Small intestine (tissue), 7 donors: ENCODE data around the gene SSTR5. TPM values are rescaled to one million over a fixed set of nuclear protein-coding genes. Genes with fewer than 3 reads are reported as not detected.

Experiments used
- DNase-seq, 2 donors: peaks; one replicate each; pipeline versions ENCODE4 v3.0.0 to v3.0.0-alpha.2; 2013
- FAIRE-seq: peaks from 2 replicates; lab custom pipeline; 2012; peaks lifted over from hg19 to GRCh38; lab: Jason Lieb, UNC
- H3K27ac ChIP-seq, 3 donors: one replicate each; pipeline ENCODE4 v1.5.1; 2013; ENCODE audit warnings: low read length in 2 of 3, mild to moderate bottlenecking in 2 of 3, control low read depth in 1 of 3, inconsistent platforms in 1 of 3, low read depth in 1 of 3, moderate library complexity in 1 of 3
- H3K27me3 ChIP-seq, 3 donors: one replicate each; pipeline ENCODE4 v1.6.1; 2013; ENCODE audit warnings: low read length in 3 of 3, inconsistent platforms in 1 of 3; ENCODE audit not compliant: control insufficient read depth in 3 of 3, insufficient read depth in 3 of 3
- H3K36me3 ChIP-seq, 3 donors: one replicate each; pipeline ENCODE4 v1.6.1; 2013; ENCODE audit warnings: low read length in 3 of 3, inconsistent platforms in 1 of 3, low read depth in 1 of 3, mild to moderate bottlenecking in 1 of 3, moderate library complexity in 1 of 3; ENCODE audit not compliant: control insufficient read depth in 3 of 3, insufficient read depth in 2 of 3
- H3K4me1 ChIP-seq, 3 donors: one replicate each; pipeline ENCODE4 v1.6.1; 2013; ENCODE audit warnings: low read length in 2 of 3, inconsistent platforms in 1 of 3, low read depth in 1 of 3, mild to moderate bottlenecking in 1 of 3, moderate library complexity in 1 of 3; ENCODE audit not compliant: control insufficient read depth in 3 of 3, insufficient read depth in 2 of 3
- H3K4me3 ChIP-seq, 3 donors: one replicate each; pipeline ENCODE4 v1.5.1; 2013; ENCODE audit warnings: low read length in 3 of 3, control low read depth in 1 of 3, inconsistent platforms in 1 of 3, low read depth in 1 of 3, mild to moderate bottlenecking in 1 of 3, moderate library complexity in 1 of 3
- H3K9me3 ChIP-seq, 2 donors: one replicate each; pipeline ENCODE4 v1.6.1; 2013; ENCODE audit warnings: low read depth in 1 of 2, low read length in 1 of 2; ENCODE audit not compliant: control insufficient read depth in 2 of 2, insufficient read depth in 1 of 2
- WGBS, 3 donors: extraction: QIAGEN DNeasy Blood & Tissue Kit; methylation state at CpG; one replicate each; pipeline ENCODE4 v1.1.7; 2013; 5-methylcytosine and 5-hydroxymethylcytosine counted together
- polyA plus RNA-seq, 4 donors: library from polyadenylated mRNA; stranded (reverse) in 3 of 4; unstranded in 1 of 4; fragments of 200-250 nt in 3 of 4; fragments of 120-200 nt in 1 of 4; gene quantifications; one replicate each; pipeline versions ENCODE4 v1.2.1 to v1.2.3, GENCODE V29; 2013
- donor health status: healthy with polysubstance abuse.
- donor health status: control.
- donor health status: control.
- donor health status: Bipolar disorder and iron deficiency.
- donor health status: healthy.

SSTR5 gene
- polyA plus RNA-seq, 4 donors: 0.24 to 0.87 TPM; not detected in 2

GRCh38 chr16:1061769-1062505 is 10.6 kb upstream of the SSTR5 start:
- H3K27ac ChIP-seq: no peak overlapping the region
- H3K4me1 ChIP-seq: no peaks in the 10 kb centered on the region

DNA sequence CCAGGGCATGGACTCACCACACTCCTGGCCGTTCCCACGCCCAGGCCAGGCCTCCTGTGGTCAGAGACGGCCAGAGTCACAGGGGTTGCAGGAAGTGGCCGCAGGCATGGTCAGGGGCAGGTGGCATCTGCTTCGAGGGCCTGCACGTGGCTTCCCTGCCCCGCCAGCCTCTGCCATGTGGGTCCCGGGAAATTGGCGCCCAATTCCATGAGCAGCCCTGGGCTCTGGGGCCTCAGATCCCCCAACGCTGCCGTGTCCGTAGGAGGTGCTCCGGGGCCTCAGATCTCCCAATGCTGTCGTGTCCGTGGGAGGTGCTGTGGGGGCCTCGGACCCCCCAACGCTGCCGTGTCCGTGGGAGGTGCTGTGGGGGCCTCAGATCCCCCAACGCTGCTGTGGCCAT is 9.7 kb upstream of the SSTR5 start:
- Histone ChIP-seq H3K4me1 (no peaks in the 10 kb centered on the region), H3K27ac (no peak overlapping the region), H3K27me3 (peaks cover 3 to 39% (median 5%) of the 10 kb centered on the region in 3 donors), H3K4me3 (no peak overlapping the region), H3K36me3 (no peaks in the 10 kb centered on the region), H3K9me3 (peaks cover 0 to 11% of the 10 kb centered on the region in 2 donors)
- DNase-seq (no peak), FAIRE-seq (no peak)
- WGBS, 3 donors: 53 to 70% (median 58%) methylated on average over 20 of the region's 20 CpGs

More at GRCh38 chr16:1061769-1062505, 10.6 kb upstream of the SSTR5 start:
- peaks cover 0 to 31% (median 3%) of the 10 kb centered on the region in 3 donors for H3K27me3 ChIP-seq
- H3K9me3 ChIP-seq: peaks cover 0 to 16% of the 10 kb centered on the region in 2 donors
- DNase-seq (no peak), FAIRE-seq (no peak)
- no peak overlapping the region for H3K4me3 ChIP-seq
- 77 to 85% (median 79%) methylated on average over 40 to 43 of the region's 43 CpGs for WGBS, 3 donors
- H3K36me3 ChIP-seq: no peaks in the 10 kb centered on the region

- H3K27me3 ChIP-seq: peaks cover 3 to 45% (median 6%) of the 10 kb centered on the region in 3 donors
- DNase-seq (no peak), FAIRE-seq (no peak)
- WGBS, 3 donors: 68 to 75% (median 73%) methylated on average over 17 to 21 of the region's 21 CpGs
- H3K36me3 ChIP-seq: no peaks in the 10 kb centered on the region
- no peaks in the 10 kb centered on the region for H3K4me1 ChIP-seq
- H3K27ac ChIP-seq: no peak overlapping the region
- H3K9me3 ChIP-seq: peaks cover 0 to 9% of the 10 kb centered on the region in 2 donors
- H3K4me3 ChIP-seq: no peak overlapping the region
Measured at GRCh38 chr16:1063728-1064127, 8.8 kb upstream of the SSTR5 start.

- no peak overlapping the region for H3K4me3 ChIP-seq
- DNase-seq (no peak), FAIRE-seq (no peak)
- WGBS, 3 donors: 31 to 47% (median 39%) methylated on average over 41 to 55 of the region's 55 CpGs
- H3K27ac ChIP-seq: no peak overlapping the region
- no peaks in the 10 kb centered on the region for H3K9me3 ChIP-seq
- peaks cover 3 to 61% (median 13%) of the 10 kb centered on the region in 3 donors for H3K27me3 ChIP-seq
- no peaks in the 10 kb centered on the region for H3K36me3 ChIP-seq
- H3K4me1 ChIP-seq: no peaks in the 10 kb centered on the region
Measured at GRCh38 chr16:1065469-1066128, 6.9 kb upstream of the SSTR5 start.

DNA sequence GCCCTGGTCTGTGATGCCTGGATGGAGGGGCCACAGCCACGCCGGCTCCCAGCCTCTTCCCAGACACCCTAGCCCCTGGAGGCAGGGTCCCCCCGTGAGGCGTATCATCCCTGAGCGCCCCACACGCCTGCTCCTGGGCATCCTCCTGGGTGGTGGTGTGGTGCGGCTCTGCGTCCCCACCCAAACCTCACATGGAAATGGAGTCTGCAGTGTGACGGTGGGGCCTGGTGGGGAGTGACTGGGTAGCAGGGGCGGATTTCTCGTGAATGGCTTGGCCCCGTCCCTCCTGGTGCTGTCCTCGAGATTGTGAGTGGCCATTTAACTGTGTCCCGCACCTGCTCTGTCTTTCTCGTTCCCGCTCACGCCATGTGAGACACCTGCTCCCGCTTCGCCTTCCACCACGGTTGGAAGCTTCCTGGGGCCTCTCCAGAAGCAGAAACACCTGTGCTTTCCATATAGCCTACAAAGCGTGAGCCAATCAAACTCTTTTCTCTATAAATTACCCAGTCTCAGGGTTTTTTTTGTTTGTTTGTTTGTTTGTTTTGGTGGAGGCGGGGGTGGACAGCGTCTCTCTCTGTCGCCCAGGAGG is 5.9 kb upstream of the SSTR5 start:
- 33 to 62% (median 45%) methylated on average over 24 of the region's 24 CpGs for WGBS, 3 donors
- Histone ChIP-seq H3K27me3 (peaks cover 7 to 72% (median 13%) of the 10 kb centered on the region in 3 donors), H3K9me3 (no peaks in the 10 kb centered on the region), H3K4me3 (no peak overlapping the region), H3K27ac (no peak overlapping the region), H3K4me1 (no peaks in the 10 kb centered on the region), H3K36me3 (no peaks in the 10 kb centered on the region)
- DNase-seq (no peak), FAIRE-seq (no peak)

DNA sequence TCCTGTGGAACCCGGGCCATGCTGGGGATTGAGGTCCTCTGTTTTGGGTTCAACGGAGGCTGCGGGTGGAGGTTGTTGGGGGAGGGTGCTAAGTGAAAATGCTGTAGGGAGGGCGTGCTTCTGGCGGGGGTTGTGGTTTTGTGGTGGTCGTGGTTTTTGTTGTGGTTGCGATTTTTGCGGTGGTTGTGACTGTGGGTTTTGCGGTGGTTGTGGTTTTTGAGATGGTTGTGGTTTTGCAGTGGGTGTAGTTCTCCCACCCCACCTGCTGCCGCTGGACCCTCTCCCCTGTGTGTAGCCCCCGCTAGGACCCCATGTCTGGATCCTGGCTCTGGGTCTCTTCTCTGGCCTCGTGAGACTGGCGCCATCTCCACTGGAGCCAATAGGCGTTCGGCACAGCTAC is 4.9 kb upstream of the SSTR5 start:
- no peak for DNase-seq
- 56 to 66% (median 62%) methylated on average over 14 to 15 of the region's 15 CpGs for WGBS, 3 donors
- FAIRE-seq: no peak

DNA sequence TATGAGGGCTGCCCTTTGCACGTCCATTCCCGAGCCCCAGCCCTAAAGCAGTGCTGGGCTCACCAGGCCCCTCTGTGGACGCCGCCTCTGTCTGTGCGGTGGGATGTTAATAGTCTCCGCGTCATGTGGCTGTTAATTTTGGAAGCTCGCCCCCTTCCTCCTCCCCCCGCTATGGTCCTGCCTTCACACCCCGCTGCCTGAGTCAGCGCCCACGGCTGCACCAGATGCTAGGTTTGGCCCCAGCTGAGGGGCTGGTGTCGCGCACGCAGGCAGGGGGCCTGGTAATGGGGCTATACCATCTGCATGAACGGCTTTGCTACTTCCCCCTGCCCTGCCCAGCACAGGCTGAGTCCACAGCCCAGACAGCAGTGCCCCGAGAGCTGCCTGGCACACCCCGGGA is 4.1 kb upstream of the SSTR5 start:
- DNase-seq (no peak), FAIRE-seq (no peak)
- Histone ChIP-seq H3K27ac (no peak overlapping the region), H3K36me3 (no peaks in the 10 kb centered on the region), H3K4me3 (no peak overlapping the region), H3K9me3 (no peaks in the 10 kb centered on the region), H3K4me1 (no peaks in the 10 kb centered on the region), H3K27me3 (peaks cover 15 to 84% (median 17%) of the 10 kb centered on the region in 3 donors)
- WGBS, 3 donors: 68 to 75% (median 69%) methylated on average over 18 of the region's 18 CpGs

More for the DNA sequence above, 4.9 kb upstream of the SSTR5 start:
- Histone ChIP-seq H3K4me1 (no peaks in the 10 kb centered on the region), H3K9me3 (no peaks in the 10 kb centered on the region), H3K36me3 (no peaks in the 10 kb centered on the region), H3K27me3 (peaks cover 8 to 80% (median 17%) of the 10 kb centered on the region in 3 donors), H3K27ac (no peak overlapping the region), H3K4me3 (no peak overlapping the region)

- Histone ChIP-seq H3K27ac (no peak overlapping the region), H3K4me1 (no peaks in the 10 kb centered on the region), H3K27me3 (peaks cover 15 to 89% (median 17%) of the 10 kb centered on the region in 3 donors), H3K9me3 (no peaks in the 10 kb centered on the region), H3K36me3 (no peaks in the 10 kb centered on the region), H3K4me3 (no peak overlapping the region)
- WGBS, 3 donors: 86 to 92% (median 89%) methylated on average over 7 of the region's 7 CpGs
- DNase-seq (no peak), FAIRE-seq (no peak)
Measured at GRCh38 chr16:1069154-1069553, 3.4 kb upstream of the SSTR5 start.
